Kidney (tissue), 14 donors: ENCODE measurements around the gene KCTD4. TPM values are rescaled to one million over a fixed set of nuclear protein-coding genes. Genes with fewer than 3 reads are reported as not detected.
A peak's percentile ranks its signal among the peaks of the same experiment; 100 is the strongest.

Experiments
- DNase-seq, 5 donors: peaks; one replicate each; pipeline ENCODE4 v3.0.0-alpha.2; 2013 to 2020
- FAIRE-seq: peaks from 2 replicates; lab custom pipeline; 2012; peaks lifted over from hg19 to GRCh38; lab: Jason Lieb, UNC
- H3K27ac ChIP-seq, 2 donors: one replicate each; pipeline ENCODE4 v1.7.0; 2013; ENCODE audit warnings: low read depth in 2 of 2, low read length in 2 of 2, inconsistent platforms in 1 of 2
- H3K27me3 ChIP-seq: one replicate; pipeline ENCODE4 v1.7.1; 2013; ENCODE audit warnings: low read length, inconsistent platforms; ENCODE audit not compliant: control insufficient read depth, insufficient read depth
- H3K36me3 ChIP-seq, 3 donors: one replicate each; pipeline versions ENCODE4 v1.7.0 to v1.7.1; 2013; ENCODE audit warnings: low read length in 3 of 3, control low read depth in 1 of 3, inconsistent platforms in 1 of 3; ENCODE audit not compliant: insufficient read depth in 3 of 3, control insufficient read depth in 2 of 3
- H3K4me1 ChIP-seq, 3 donors: one replicate each; pipeline versions ENCODE4 v1.7.0 to v1.7.1; 2013; ENCODE audit warnings: low read length in 3 of 3, inconsistent platforms in 1 of 3, low read depth in 1 of 3; ENCODE audit not compliant: control insufficient read depth in 2 of 3, insufficient read depth in 2 of 3
- H3K4me3 ChIP-seq, 3 donors: one replicate each; pipeline versions ENCODE4 v1.7.0 to v1.8.1; 2013; ENCODE audit warnings: low read length in 3 of 3, control low read depth in 1 of 3, inconsistent platforms in 1 of 3
- H3K9ac ChIP-seq, 3 donors: one replicate each; pipeline versions ENCODE4 v1.7.0 to v1.7.1; 2013; ENCODE audit warnings: low read length in 3 of 3, control low read depth in 1 of 3, inconsistent platforms in 1 of 3
- H3K9me3 ChIP-seq, 3 donors: one replicate each; pipeline versions ENCODE4 v1.7.0 to v1.7.1; 2013; ENCODE audit warnings: low read length in 3 of 3, control low read depth in 1 of 3, inconsistent platforms in 1 of 3; ENCODE audit not compliant: control insufficient read depth in 2 of 3, insufficient read depth in 1 of 3
- CTCF ChIP-seq: IDR thresholded peaks from 3 replicates; pipeline ENCODE4 v1.5.1; 2012; ENCODE audit warnings: mild to moderate bottlenecking, moderate library complexity, borderline replicate concordance; ENCODE audit not compliant: insufficient read depth; ENCODE audit errors: extremely low read depth
- intact Hi-C: fragments of 100-400 bp; cut with DNase I; formaldehyde crosslinking; loops from one replicate; pipeline ENCODE4 v1.11.1; 2022
- polyA plus RNA-seq: library from polyadenylated mRNA; stranded (reverse); fragments of 350-450 nt; fragmentation: Illumina TruSeq; extraction: RNeasy Lipid Tissue Mini Kit (QIAGEN cat#74804); gene quantifications from one replicate; pipeline ENCODE4 v1.2.3, GENCODE V29; 2014; ENCODE audit warnings: low read depth, low replicate concordance; ENCODE audit not compliant: insufficient read depth
- total RNA-seq: library from RNA; stranded (reverse); fragmentation: NEBNext Ultra II Directional; extraction: Animal tissue kit (Norgen Biotek cat#: 25700); gene quantifications from one replicate; pipeline ENCODE4 v1.2.1, GENCODE V29; 2021
- donor health status: control.
- donor health status: control.
- donor health status: control.
- donor health status: control.
- donor health status: control.
- donor health status: DM: yes; HTN: yes; CAD: no.
- donor health status: Normal renal cell carcinoma (clear cell type).

Gene KCTD4
- total and polyA plus RNA-seq, 2 donors from 2014 or later: 0.22 to 0.34 TPM

- FAIRE-seq: no peak
- no peak overlapping the region for H3K4me3 ChIP-seq
- no peak for DNase-seq
- intact Hi-C loops: no loop called here
- H3K36me3 ChIP-seq: no peaks in the 10 kb centered on the region
- H3K9me3 ChIP-seq: no peaks in the 10 kb centered on the region
- no peak for TF ChIP-seq CTCF
- no peaks in the 10 kb centered on the region for H3K27me3 ChIP-seq
- no peaks in the 10 kb centered on the region for H3K4me1 ChIP-seq
- H3K27ac ChIP-seq: peak overlapping the region in 1 of 2 donors; percentile 3
- no peak overlapping the region for H3K9ac ChIP-seq
These were observed 33.0 kb downstream of the KCTD4 start for GRCh38 chr13:45167611-45168554.

DNA sequence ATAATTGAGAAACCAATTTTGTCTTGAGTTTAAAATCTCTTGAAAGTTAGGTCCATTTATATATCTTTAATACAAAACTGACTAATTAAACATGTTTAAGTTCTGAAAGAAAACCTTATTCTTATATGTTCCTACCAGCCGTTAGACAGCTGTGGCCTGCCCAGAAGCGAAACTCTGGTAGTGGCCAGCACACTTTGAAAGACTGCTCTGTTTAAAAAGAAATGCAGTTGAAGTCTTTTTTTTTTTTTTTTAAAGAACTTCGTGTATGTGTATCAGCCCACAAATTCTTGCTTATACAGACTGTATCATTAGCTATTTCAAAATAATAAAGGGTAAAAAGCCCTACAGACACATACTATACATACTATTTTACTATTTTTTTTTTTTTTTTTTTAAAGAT lies 34.0 kb downstream of the KCTD4 start:
- DNase-seq (no peak), FAIRE-seq (no peak)
- H3K36me3 ChIP-seq: no peaks in the 10 kb centered on the region
- H3K9ac ChIP-seq: no peak overlapping the region
- TF ChIP-seq CTCF: no peak
- intact Hi-C loops: no loop called here
- no peaks in the 10 kb centered on the region for H3K4me1 ChIP-seq
- no peaks in the 10 kb centered on the region for H3K27me3 ChIP-seq
- no peak overlapping the region for H3K27ac ChIP-seq
- no peak overlapping the region for H3K4me3 ChIP-seq
- H3K9me3 ChIP-seq: no peaks in the 10 kb centered on the region

DNA sequence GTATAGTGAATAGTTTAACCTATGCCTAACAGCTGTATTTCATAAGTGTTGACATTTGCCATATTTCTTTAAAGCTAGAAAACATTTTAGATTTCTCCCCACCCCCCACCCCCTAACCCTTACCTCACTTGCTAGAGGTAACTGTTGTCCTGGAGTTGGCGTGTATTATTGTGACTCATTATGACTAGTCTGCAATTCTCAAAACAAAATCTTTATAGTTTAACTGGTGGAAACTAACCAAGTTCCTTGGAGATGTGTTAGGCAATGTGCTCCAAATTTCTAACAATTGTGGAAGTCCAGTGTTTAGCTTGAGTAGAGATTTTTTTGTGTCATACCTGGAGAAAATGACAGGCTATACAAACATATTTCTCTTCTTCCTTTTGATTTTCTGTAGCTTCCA lies 38.0 kb downstream of the KCTD4 start:
- no peak for DNase-seq
- Histone ChIP-seq H3K4me3 (no peak overlapping the region), H3K27ac (no peak overlapping the region), H3K36me3 (no peaks in the 10 kb centered on the region), H3K27me3 (no peaks in the 10 kb centered on the region), H3K9me3 (no peaks in the 10 kb centered on the region), H3K4me1 (no peaks in the 10 kb centered on the region), H3K9ac (no peak overlapping the region)
- intact Hi-C loops: no loop called here
- no peak for FAIRE-seq
- no peak for TF ChIP-seq CTCF
